ACC112 (cell line): ENCODE data around the gene OR1M1.
"Not testable (repeated sequence)": the region's sequence is repeated elsewhere in the genome, so short reads cannot be mapped to it uniquely, and the experiment has no call there.

Source experiments
- H2AFZ ChIP-seq: fragments of 200-600 bp; sonication (generic); one replicate; pipeline ENCODE4 v1.6.0; 2017; ENCODE audit warnings: antibody characterized with exemption, low read length; ENCODE audit not compliant: unreplicated experiment
- H3K27ac ChIP-seq: fragments of 200-600 bp; sonication (generic); 2 replicates; pipeline ENCODE4 v1.5.1; 2014; ENCODE audit warnings: low read depth, mild to moderate bottlenecking, antibody characterized with exemption, low read length, moderate library complexity
- H3K27me3 ChIP-seq: fragments of 200-600 bp; sonication (generic); 2 replicates; pipeline ENCODE4 v1.6.1; 2014; ENCODE audit warnings: mild to moderate bottlenecking, antibody characterized with exemption, low read length, moderate library complexity, mixed read lengths; ENCODE audit not compliant: insufficient read depth
- H3K36me3 ChIP-seq: fragments of 200-600 bp; sonication (generic); 2 replicates; pipeline ENCODE4 v1.6.1; 2016; ENCODE audit warnings: mild to moderate bottlenecking, antibody characterized with exemption, low read length, moderate library complexity, mixed read lengths; ENCODE audit not compliant: insufficient read depth
- H3K4me1 ChIP-seq: fragments of 200-600 bp; sonication (generic); one replicate; pipeline ENCODE4 v1.6.1; 2016; ENCODE audit warnings: low read length, mixed read lengths; ENCODE audit not compliant: insufficient read depth, unreplicated experiment, control insufficient read depth
- H3K4me3 ChIP-seq: fragments of 200-600 bp; sonication (generic); 2 replicates; pipeline ENCODE4 v1.5.1; 2014; ENCODE audit warnings: mild to moderate bottlenecking, low read depth, low read length
- H3K79me2 ChIP-seq: fragments of 200-600 bp; sonication (generic); one replicate; pipeline ENCODE4 v1.6.0; 2016; ENCODE audit warnings: low read length; ENCODE audit not compliant: control insufficient read depth, unreplicated experiment, insufficient read depth

Gene OR1M1

GRCh38 chr19:9086761-9087160, at the start of gene OR1M1:
Gene OR1M1 (plus strand): TSS chr19:9087061. CDS start chr19:9093245, 6,184 bp downstream.
- H3K27me3 ChIP-seq, result peaks cover 3% of the 10 kb centered on the region
- no peaks in the 10 kb centered on the region for H3K79me2 ChIP-seq
- H3K4me3 ChIP-seq, result no peak within 1 kb of the TSS
- H3K36me3 ChIP-seq, result no peaks in the 10 kb centered on the region
- H2AFZ ChIP-seq, result no peak within 1 kb of the TSS
- no peak within 1 kb of the TSS for H3K27ac ChIP-seq
- H3K4me1 ChIP-seq, result no peaks in the 10 kb centered on the region

GRCh38 chr19:9037400-9038062, 49.3 kb upstream of the OR1M1 start:
- no peaks in the 10 kb centered on the region for H3K4me1 ChIP-seq
- no peak overlapping the region for H3K27ac ChIP-seq
- H3K79me2 ChIP-seq, result no peaks in the 10 kb centered on the region
- H3K27me3 ChIP-seq, result no peaks in the 10 kb centered on the region
- no peak overlapping the region for H2AFZ ChIP-seq
- H3K36me3 ChIP-seq, result no peaks in the 10 kb centered on the region
- H3K4me3 ChIP-seq, result no peak overlapping the region

- Histone ChIP-seq H3K79me2 (no peaks in the 10 kb centered on the region), H2AFZ (no peak overlapping the region), H3K27me3 (no peaks in the 10 kb centered on the region), H3K27ac (no peak overlapping the region), H3K36me3 (no peaks in the 10 kb centered on the region), H3K4me1 (no peaks in the 10 kb centered on the region), H3K4me3 (no peak overlapping the region)
Observed at GRCh38 chr19:9039728-9040127, 47.1 kb upstream of the OR1M1 start.

GRCh38 chr19:9040131-9040530, 46.7 kb upstream of the OR1M1 start:
- Histone ChIP-seq H2AFZ (no peak overlapping the region), H3K4me1 (no peaks in the 10 kb centered on the region), H3K79me2 (no peaks in the 10 kb centered on the region), H3K27ac (no peak overlapping the region), H3K4me3 (no peak overlapping the region), H3K36me3 (no peaks in the 10 kb centered on the region), H3K27me3 (no peaks in the 10 kb centered on the region)

- H3K79me2 ChIP-seq, result no peaks in the 10 kb centered on the region
- no peaks in the 10 kb centered on the region for H3K27me3 ChIP-seq
- no peak overlapping the region for H2AFZ ChIP-seq
- no peak overlapping the region for H3K27ac ChIP-seq
- no peaks in the 10 kb centered on the region for H3K4me1 ChIP-seq
- H3K36me3 ChIP-seq, result no peaks in the 10 kb centered on the region
- H3K4me3 ChIP-seq, result no peak overlapping the region
Observed at GRCh38 chr19:9041023-9041422, 45.8 kb upstream of the OR1M1 start.

- Histone ChIP-seq H3K4me3 (no peak overlapping the region), H2AFZ (no peak overlapping the region), H3K4me1 (no peaks in the 10 kb centered on the region), H3K79me2 (no peaks in the 10 kb centered on the region), H3K27ac (no peak overlapping the region), H3K27me3 (no peaks in the 10 kb centered on the region), H3K36me3 (no peaks in the 10 kb centered on the region)
Observed at GRCh38 chr19:9043524-9043923, 43.3 kb upstream of the OR1M1 start.

GRCh38 chr19:9044449-9044848, 42.4 kb upstream of the OR1M1 start:
- H3K27ac ChIP-seq, result no peak overlapping the region
- H3K4me3 ChIP-seq, result no peak overlapping the region
- H3K36me3 ChIP-seq, result no peaks in the 10 kb centered on the region
- H3K79me2 ChIP-seq, result no peaks in the 10 kb centered on the region
- no peaks in the 10 kb centered on the region for H3K27me3 ChIP-seq
- H3K4me1 ChIP-seq, result no peaks in the 10 kb centered on the region
- H2AFZ ChIP-seq, result no peak overlapping the region

GRCh38 chr19:9046694-9047093, 40.2 kb upstream of the OR1M1 start:
- Histone ChIP-seq H3K4me1 (no peaks in the 10 kb centered on the region), H3K79me2 (no peaks in the 10 kb centered on the region), H3K27ac (no peak overlapping the region), H3K36me3 (no peaks in the 10 kb centered on the region), H2AFZ (no peak overlapping the region), H3K4me3 (no peak overlapping the region), H3K27me3 (no peaks in the 10 kb centered on the region)

- Histone ChIP-seq H3K4me1 (no peaks in the 10 kb centered on the region), H2AFZ (no peak overlapping the region), H3K27ac (no peak overlapping the region), H3K36me3 (no peaks in the 10 kb centered on the region), H3K4me3 (no peak overlapping the region), H3K79me2 (no peaks in the 10 kb centered on the region), H3K27me3 (no peaks in the 10 kb centered on the region)
Observed at GRCh38 chr19:9052894-9053293, 34.0 kb upstream of the OR1M1 start.

GRCh38 chr19:9053674-9054073, 33.2 kb upstream of the OR1M1 start:
- not testable (repeated sequence) for H3K27ac ChIP-seq, H3K79me2 ChIP-seq, H3K36me3 ChIP-seq, H3K4me3 ChIP-seq, H3K4me1 ChIP-seq, H2AFZ ChIP-seq, H3K27me3 ChIP-seq

- H3K36me3 ChIP-seq, result no peaks in the 10 kb centered on the region
- no peaks in the 10 kb centered on the region for H3K79me2 ChIP-seq
- H3K4me1 ChIP-seq, result no peaks in the 10 kb centered on the region
- no peak overlapping the region for H3K27ac ChIP-seq
- H3K4me3 ChIP-seq, result no peak overlapping the region
- no peak overlapping the region for H2AFZ ChIP-seq
- H3K27me3 ChIP-seq, result no peaks in the 10 kb centered on the region
Observed at GRCh38 chr19:9054207-9054606, 32.7 kb upstream of the OR1M1 start.
